ENCODE results near the gene DGAT2. TPM values are rescaled to one million over a fixed set of nuclear protein-coding genes. Genes with fewer than 3 reads are reported as not detected.

DGAT2 gene
- total RNA-seq, 1 experiment from 2014 or later = 2.8 TPM

DNA sequence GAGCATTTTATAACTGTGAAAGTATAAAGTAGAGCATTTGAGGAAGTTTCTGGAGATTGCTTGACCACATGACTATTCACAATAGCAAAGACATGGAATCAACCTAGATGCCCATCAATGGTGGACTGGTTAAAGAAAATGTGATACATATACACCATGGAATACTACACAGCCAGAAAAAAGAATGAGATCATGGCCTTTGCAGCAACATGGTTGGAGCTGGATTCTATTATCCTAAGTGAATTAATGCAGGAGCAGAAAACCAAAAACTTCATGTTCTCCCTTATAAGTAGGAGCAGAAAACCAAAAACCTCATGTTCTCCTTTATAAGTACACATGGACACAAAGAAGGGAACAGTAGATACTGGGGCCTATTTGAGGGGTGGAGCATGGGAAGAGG, 76.7 kb downstream of the DGAT2 start:
- H3K56ac ChIP-seq (ENCODE audit: insufficient read length, low read depth, low read length) = no peak overlapping the region
- H3K9me3 ChIP-seq (ENCODE audit: control insufficient read depth, low read depth, low read length) = no peaks in the 10 kb centered on the region
- no peak overlapping the region for H3K14ac ChIP-seq (ENCODE audit: insufficient read depth, low read length)
- no peak overlapping the region for H2AK5ac ChIP-seq (ENCODE audit: insufficient read length, low read length)
- no peak overlapping the region for H2BK5ac ChIP-seq (ENCODE audit: insufficient read length, low read length)
- no peak overlapping the region for H3K4me2 ChIP-seq (ENCODE audit: insufficient read depth, insufficient read length, low read length)
- no peak overlapping the region for H3K27ac ChIP-seq (ENCODE audit: insufficient read length, low read depth, low read length)
- Mint-ChIP-seq H3K27ac (no peak overlapping the region), H3K9me3 (no peaks in the 10 kb centered on the region), H3K4me1 (peaks cover 0 to 2% of the 10 kb centered on the region in 2 experiments; a peak in 2 of 4 replicates), H3K4me3 (no peak overlapping the region), H3K36me3 (ENCODE audit: insufficient read depth in 1 of 3, low read depth in 3 of 3) (0 out of 7 replicates have a peak, but pooled peaks cover 0 to 5% (median 0%) of the 10 kb centered on the region in 3 experiments), H3K27me3 (ENCODE audit: low read depth) (no peaks in the 10 kb centered on the region)
- no peak overlapping the region for H2BK12ac ChIP-seq (ENCODE audit: insufficient read length, low read depth, low read length)
- no peak overlapping the region for H4K5ac ChIP-seq (ENCODE audit: insufficient read length, low read depth, low read length)
- H4K8ac ChIP-seq (replicated peaks; ENCODE audit: insufficient read length, low read depth, low read length) = no peak overlapping the region
- H3K23me2 ChIP-seq (ENCODE audit: insufficient read length, low read depth, low read length, poor library complexity, severe bottlenecking) = no peaks in the 10 kb centered on the region
- H3K79me1 ChIP-seq (ENCODE audit: insufficient read depth, low read depth, low read length, poor library complexity, severe bottlenecking) = peaks cover 5% of the 10 kb centered on the region
- H2BK20ac ChIP-seq (ENCODE audit: low read depth, low read length, poor library complexity, severe bottlenecking) = no peak overlapping the region
- no peak for DNase-seq
- no peak overlapping the region for H2AFZ ChIP-seq (ENCODE audit: low read length)
- H3K4me1 ChIP-seq (ENCODE audit: insufficient read depth, low read length) = no peaks in the 10 kb centered on the region
- H3K23ac ChIP-seq (ENCODE audit: insufficient read length, low read depth, low read length) = no peak overlapping the region
- TF ChIP-seq, protein P1, sequence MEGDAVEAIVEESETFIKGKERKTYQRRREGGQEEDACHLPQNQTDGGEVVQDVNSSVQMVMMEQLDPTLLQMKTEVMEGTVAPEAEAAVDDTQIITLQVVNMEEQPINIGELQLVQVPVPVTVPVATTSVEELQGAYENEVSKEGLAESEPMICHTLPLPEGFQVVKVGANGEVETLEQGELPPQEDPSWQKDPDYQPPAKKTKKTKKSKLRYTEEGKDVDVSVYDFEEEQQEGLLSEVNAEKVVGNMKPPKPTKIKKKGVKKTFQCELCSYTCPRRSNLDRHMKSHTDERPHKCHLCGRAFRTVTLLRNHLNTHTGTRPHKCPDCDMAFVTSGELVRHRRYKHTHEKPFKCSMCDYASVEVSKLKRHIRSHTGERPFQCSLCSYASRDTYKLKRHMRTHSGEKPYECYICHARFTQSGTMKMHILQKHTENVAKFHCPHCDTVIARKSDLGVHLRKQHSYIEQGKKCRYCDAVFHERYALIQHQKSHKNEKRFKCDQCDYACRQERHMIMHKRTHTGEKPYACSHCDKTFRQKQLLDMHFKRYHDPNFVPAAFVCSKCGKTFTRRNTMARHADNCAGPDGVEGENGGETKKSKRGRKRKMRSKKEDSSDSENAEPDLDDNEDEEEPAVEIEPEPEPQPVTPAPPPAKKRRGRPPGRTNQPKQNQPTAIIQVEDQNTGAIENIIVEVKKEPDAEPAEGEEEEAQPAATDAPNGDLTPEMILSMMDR (conservative IDR thresholded peaks at IDR 0.05) = no peak
- no peak overlapping the region for H4K91ac ChIP-seq (ENCODE audit: insufficient read length, low read depth, low read length)
- no peak overlapping the region for H3K9ac ChIP-seq (ENCODE audit: extremely low read depth, insufficient read length, low read length)
- no peak overlapping the region for H3K18ac ChIP-seq (ENCODE audit: insufficient read length, low read depth, low read length)
- H3K79me2 ChIP-seq (ENCODE audit: insufficient read depth, low read length) = peaks cover 2% of the 10 kb centered on the region; the same call in 1 of the 2 replicates
- no peak overlapping the region for H2BK120ac ChIP-seq (ENCODE audit: low read depth, low read length, poor library complexity, severe bottlenecking)
- H2BK15ac ChIP-seq (ENCODE audit: low read depth, low read length) = no peak overlapping the region
- H3T11ph ChIP-seq (ENCODE audit: low read length) = no peak overlapping the region
- no peak overlapping the region for H3K4ac ChIP-seq (ENCODE audit: low read depth, low read length)
- no peaks in the 10 kb centered on the region for H3K27me3 ChIP-seq (ENCODE audit: insufficient read depth, low read length)
- H4K20me1 ChIP-seq (ENCODE audit: control insufficient read depth, insufficient read depth, insufficient read length) = no peaks in the 10 kb centered on the region
